Right cardiac atrium (tissue), 5 donors: ENCODE data around the gene ZNF483. TPM values are rescaled to one million over a fixed set of nuclear protein-coding genes. Genes with fewer than 3 reads are reported as not detected.
A peak's percentile ranks its signal among the peaks of the same experiment; 100 is the strongest.
"Not testable (repeated sequence)": the region's sequence is repeated elsewhere in the genome, so short reads cannot be mapped to it uniquely, and the experiment has no call there.

Source experiments
- ATAC-seq, 2 donors: fragments of 200-7000 bp; cut with Tn5 transposase; one replicate each; pipeline versions ENCODE4 v1.8.0 to v1.9.1; 2020; ENCODE audit warnings: moderate library complexity in 2 of 2, mild to moderate bottlenecking in 1 of 2
- DNase-seq, 3 donors: peaks; one replicate each; pipeline ENCODE4 v3.0.0-alpha.2; 2020
- H3K27ac ChIP-seq: one replicate; pipeline ENCODE4 v1.5.1; 2013; ENCODE audit warnings: mild to moderate bottlenecking, low read length, control low read depth, moderate library complexity
- H3K27me3 ChIP-seq: one replicate; pipeline ENCODE4 v1.6.1; 2013; ENCODE audit not compliant: control insufficient read depth, insufficient read depth
- H3K4me1 ChIP-seq: one replicate; pipeline ENCODE4 v1.6.1; 2013; ENCODE audit warnings: low read length; ENCODE audit not compliant: control insufficient read depth, insufficient read depth
- H3K4me3 ChIP-seq: one replicate; pipeline ENCODE4 v1.5.1; 2013; ENCODE audit warnings: low read length, control low read depth
- H3K9me3 ChIP-seq: one replicate; pipeline ENCODE4 v1.6.1; 2013; ENCODE audit warnings: low read length; ENCODE audit not compliant: control insufficient read depth
- WGBS: extraction: QIAGEN DNeasy Blood & Tissue Kit; methylation state at CpG from one replicate; pipeline ENCODE4 v1.1.7; 2013; 5-methylcytosine and 5-hydroxymethylcytosine counted together
- intact Hi-C, 4 donors: fragments of 100-400 bp; cut with DNase I; formaldehyde crosslinking; loops; one replicate each; pipeline versions ENCODE4 v1.11.0 to v1.14.0; 2022 to 2023
- polyA plus RNA-seq: library from polyadenylated mRNA; stranded (reverse); fragments of 200-250 nt; gene quantifications from one replicate; pipeline ENCODE4 v1.2.3, GENCODE V29; 2013
- total RNA-seq, 4 donors: library from RNA; stranded (reverse); fragmentation: NEBNext Ultra II Directional; extraction: Animal tissue kit (Norgen Biotek cat#: 25700); gene quantifications; one replicate each; pipeline ENCODE4 v1.2.1, GENCODE V29; 2021
- donor health status: healthy with polysubstance abuse.
- donor health status: DM: no; HTN: yes; CAD: no.
- donor health status: DM: no; HTN: no; CAD: no.
- donor health status: DM: no; HTN: yes; CAD: no; lungs with severe emphysema.
- donor health status: DM: yes; HTN: yes; CAD: no.

ZNF483 gene
- total and polyA plus RNA-seq, 5 donors, result 1.5 to 14.7 (median 10.6) TPM

GRCh38 chr9:111501005-111501562 is 23.9 kb upstream of the ZNF483 start:
- no peak for ATAC-seq
- intact Hi-C loops, result no loop called here

GRCh38 chr9:111501648-111502047 is 23.3 kb upstream of the ZNF483 start:
- Histone ChIP-seq H3K9me3 (no peaks in the 10 kb centered on the region), H3K4me3 (no peak overlapping the region), H3K27ac (no peak overlapping the region), H3K4me1 (no peaks in the 10 kb centered on the region), H3K27me3 (no peaks in the 10 kb centered on the region)
- WGBS, result 75% methylated on average over 6 of the region's 6 CpGs
- intact Hi-C loops, result no loop called here
- DNase-seq (no peak), ATAC-seq (no peak)

More at GRCh38 chr9:111501005-111501562, 23.9 kb upstream of the ZNF483 start:
- Histone ChIP-seq H3K9me3 (no peaks in the 10 kb centered on the region), H3K27ac (no peak overlapping the region), H3K4me1 (no peaks in the 10 kb centered on the region), H3K27me3 (no peaks in the 10 kb centered on the region), H3K4me3 (no peak overlapping the region)
- WGBS, result 94% methylated on average over 16 of the region's 16 CpGs
- DNase-seq, result no peak

- DNase-seq, result no peak
- Histone ChIP-seq H3K4me1 (no peaks in the 10 kb centered on the region), H3K27ac (no peak overlapping the region), H3K4me3 (no peak overlapping the region), H3K9me3 (no peaks in the 10 kb centered on the region), H3K27me3 (no peaks in the 10 kb centered on the region)
- no peak for ATAC-seq
- WGBS, result 77% methylated on average over 3 of the region's 3 CpGs
- intact Hi-C loops, result no loop called here
Measured at GRCh38 chr9:111502506-111502905, 22.5 kb upstream of the ZNF483 start.

- WGBS, result 79% methylated on average over 6 of the region's 6 CpGs
- H3K4me3 ChIP-seq, H3K9me3 ChIP-seq, DNase-seq, H3K27me3 ChIP-seq, H3K4me1 ChIP-seq, H3K27ac ChIP-seq, ATAC-seq, intact Hi-C loops: not testable (repeated sequence)
Measured at GRCh38 chr9:111511581-111511980, 13.4 kb upstream of the ZNF483 start.

GRCh38 chr9:111514967-111515366 is 10.0 kb upstream of the ZNF483 start:
- Histone ChIP-seq H3K27me3 (no peaks in the 10 kb centered on the region), H3K4me3 (no peak overlapping the region), H3K4me1 (no peaks in the 10 kb centered on the region), H3K27ac (no peak overlapping the region), H3K9me3 (no peaks in the 10 kb centered on the region)
- ATAC-seq (no peak), DNase-seq (no peak)
- intact Hi-C loops, result no loop called here

- 78% methylated on average over 2 of the region's 2 CpGs for WGBS
- H3K4me1 ChIP-seq, result no peaks in the 10 kb centered on the region
- no peak for DNase-seq
- no peaks in the 10 kb centered on the region for H3K9me3 ChIP-seq
- H3K27me3 ChIP-seq, result no peaks in the 10 kb centered on the region
- no peak overlapping the region for H3K4me3 ChIP-seq
- intact Hi-C loops, result no loop called here
- ATAC-seq, result no peak
- H3K27ac ChIP-seq, result no peak overlapping the region
Measured at GRCh38 chr9:111516061-111516465, 8.9 kb upstream of the ZNF483 start.

GRCh38 chr9:111524731-111525055 is 286 bp upstream of the ZNF483 start:
- 31% methylated on average over 7 of the region's 7 CpGs for WGBS
- Histone ChIP-seq H3K4me3 (peak overlapping the region; percentile 57), H3K27ac (no peak overlapping the region), H3K9me3 (no peaks in the 10 kb centered on the region), H3K27me3 (no peaks in the 10 kb centered on the region), H3K4me1 (no peaks in the 10 kb centered on the region)
- intact Hi-C loops, result loop anchor here in 1 of 4 donors (10.0 kb wide), 1 partner anchor 80 kb away; no protein-coding TSS in a partner anchor
- ATAC-seq, result no peak
- DNase-seq, result no peak

- Histone ChIP-seq H3K4me3 (no peak overlapping the region), H3K9me3 (no peaks in the 10 kb centered on the region), H3K27ac (no peak overlapping the region), H3K27me3 (no peaks in the 10 kb centered on the region), H3K4me1 (no peaks in the 10 kb centered on the region)
- no peak for ATAC-seq
- WGBS, result 90% methylated on average over 2 of the region's 2 CpGs
- DNase-seq, result no peak
- intact Hi-C loops, result loop anchor here in 1 of 4 donors (10.0 kb wide), 1 partner anchor 83 kb away; no protein-coding TSS in a partner anchor
Measured at GRCh38 chr9:111527347-111527746, 2.4 kb downstream of the ZNF483 start.

GRCh38 chr9:111529787-111530186 is 4.8 kb downstream of the ZNF483 start:
- Histone ChIP-seq H3K4me3 (no peak overlapping the region), H3K9me3 (no peaks in the 10 kb centered on the region), H3K27ac (no peak overlapping the region), H3K27me3 (no peaks in the 10 kb centered on the region), H3K4me1 (no peaks in the 10 kb centered on the region)
- intact Hi-C loops, result loop anchor here in 1 of 4 donors (10.0 kb wide), 1 partner anchor 85 kb away; no protein-coding TSS in a partner anchor
- DNase-seq (no peak), ATAC-seq (no peak)
- WGBS, result 31% methylated on average over 2 of the region's 2 CpGs

GRCh38 chr9:111531716-111532115 is 6.7 kb downstream of the ZNF483 start:
- Histone ChIP-seq H3K4me3 (no peak overlapping the region), H3K27me3 (no peaks in the 10 kb centered on the region)
- 99% methylated on average over 4 of the region's 4 CpGs for WGBS

GRCh38 chr9:111533099-111533790 is 8.3 kb downstream of the ZNF483 start:
- DNase-seq (no peak), ATAC-seq (no peak)
- H3K4me1 ChIP-seq, result no peaks in the 10 kb centered on the region
- H3K4me3 ChIP-seq, result no peak overlapping the region
- 94% methylated on average over 5 of the region's 5 CpGs for WGBS
- intact Hi-C loops, result no loop called here
- no peaks in the 10 kb centered on the region for H3K27me3 ChIP-seq
- no peak overlapping the region for H3K27ac ChIP-seq
- peaks cover 7% of the 10 kb centered on the region for H3K9me3 ChIP-seq

More at GRCh38 chr9:111531716-111532115, 6.7 kb downstream of the ZNF483 start:
- intact Hi-C loops, result no loop called here
- no peak for DNase-seq
- H3K9me3 ChIP-seq, result no peaks in the 10 kb centered on the region
- no peak for ATAC-seq
- H3K4me1 ChIP-seq, result no peaks in the 10 kb centered on the region
- H3K27ac ChIP-seq, result no peak overlapping the region
